ENCODE measurements around the gene TRMT11. TPM values are rescaled to one million over a fixed set of nuclear protein-coding genes. Genes with fewer than 3 reads are reported as not detected.

The TRMT11 gene
- total and polyA plus RNA-seq, 9 of the 15 experiments (the other 6 are each of a cell fraction or from before 2014, with no cell fraction given), result 38.8 to 88.0 (median 59.8) TPM

GRCh38 chr6:125956506-125957390 is 29.6 kb upstream of the TRMT11 start, which contains the start of gene HINT3 (continued):
- no peak for TF ChIP-seq TAL1 (IDR thresholded peaks at IDR 0.05)
- TF ChIP-seq ZC3H4 (CRISPR knock-in tag; IDR thresholded peaks at IDR 0.05; ENCODE audit: borderline replicate concordance), result no peak
- peak; percentile 36; the same call in 1 of the 2 replicates for TF ChIP-seq ZNF239 (CRISPR knock-in tag; IDR thresholded peaks at IDR 0.05)
- TF ChIP-seq THRAP3 (IDR thresholded peaks at IDR 0.05; ENCODE audit: borderline replicate concordance), result no peak
- TF ChIP-seq ZNF717 (CRISPR knock-in tag; IDR thresholded peaks at IDR 0.05), result no peak
- TF ChIP-seq NFIC (IDR thresholded peaks at IDR 0.05), result peak; percentile 57
- no peak for TF ChIP-seq SREBF2 (CRISPR knock-in tag; IDR thresholded peaks at IDR 0.05)
- no peak for TF ChIP-seq ETV6 (IDR thresholded peaks at IDR 0.05; ENCODE audit: borderline replicate concordance in 1 of 2, low read depth in 2 of 2, low read length in 1 of 2)
- no peak for TF ChIP-seq ETV6 (CRISPR knock-in tag; IDR thresholded peaks at IDR 0.05; ENCODE audit: borderline replicate concordance)
- TF ChIP-seq FOXA3 (CRISPR knock-in tag; conservative IDR thresholded peaks at IDR 0.05 in 1 of 2, IDR thresholded peaks at IDR 0.05 in 1 of 2), result peak in 1 of 2 experiments; percentile 73; a peak in 1 of 4 replicates
- peak; percentile 50; the same call in 1 of the 2 replicates for TF ChIP-seq ZBTB7A (IDR thresholded peaks at IDR 0.05; ENCODE audit: borderline replicate concordance, control insufficient read depth, low read depth, low read length)
- no peak for TF ChIP-seq NR2F6 (CRISPR knock-in tag; IDR thresholded peaks at IDR 0.05)
- no peak for TF ChIP-seq TAF15 (IDR thresholded peaks at IDR 0.05; ENCODE audit: low read depth, low read length)
- TF ChIP-seq ZNF655 (CRISPR knock-in tag; IDR thresholded peaks at IDR 0.05), result no peak
- TF ChIP-seq ZBTB33 (CRISPR knock-in tag; IDR thresholded peaks at IDR 0.05), result peak; percentile 82
- TF ChIP-seq ZNF311 (CRISPR knock-in tag; IDR thresholded peaks at IDR 0.05), result no peak
- no peak for TF ChIP-seq CBFA2T2 (conservative IDR thresholded peaks at IDR 0.05)
- TF ChIP-seq, protein P1, sequence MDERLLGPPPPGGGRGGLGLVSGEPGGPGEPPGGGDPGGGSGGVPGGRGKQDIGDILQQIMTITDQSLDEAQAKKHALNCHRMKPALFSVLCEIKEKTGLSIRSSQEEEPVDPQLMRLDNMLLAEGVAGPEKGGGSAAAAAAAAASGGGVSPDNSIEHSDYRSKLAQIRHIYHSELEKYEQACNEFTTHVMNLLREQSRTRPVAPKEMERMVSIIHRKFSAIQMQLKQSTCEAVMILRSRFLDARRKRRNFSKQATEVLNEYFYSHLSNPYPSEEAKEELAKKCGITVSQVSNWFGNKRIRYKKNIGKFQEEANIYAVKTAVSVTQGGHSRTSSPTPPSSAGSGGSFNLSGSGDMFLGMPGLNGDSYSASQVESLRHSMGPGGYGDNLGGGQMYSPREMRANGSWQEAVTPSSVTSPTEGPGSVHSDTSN (CRISPR knock-in tag; IDR thresholded peaks at IDR 0.05; ENCODE audit: low read depth), result no peak
- TF ChIP-seq, protein P1 (tag; conservative IDR thresholded peaks at IDR 0.05; ENCODE audit: low read depth), result no peak
- TF ChIP-seq MNT (conservative IDR thresholded peaks at IDR 0.05), result peak; percentile 73 to 88
- no peak for TF ChIP-seq SMAD2 (IDR thresholded peaks at IDR 0.05; ENCODE audit: low read depth, low read length)

Measured in K562 (cell line).